Activated CD4-positive, alpha-beta memory T cell treated with anti-CD3 and anti-CD28 coated beads for 36 hours (primary cell): ENCODE data around the gene HYAL4. TPM values are rescaled to one million over a fixed set of nuclear protein-coding genes. Genes with fewer than 3 reads are reported as not detected.
"Not testable (repeated sequence)": the region's sequence is repeated elsewhere in the genome, so short reads cannot be mapped to it uniquely, and the experiment has no call there.

Experiments used
- CTCF ChIA-PET: fragments of 350-600 bp; sonication (Branson Sonifier 250); formaldehyde crosslinking; loops from one replicate; lab custom pipeline; 2021; ENCODE audit warnings: antibody characterized with exemption, inconsistent platforms; lab: Charles Lee
- POLR2A ChIA-PET: fragments of 350-600 bp; sonication (Branson Sonifier 250); formaldehyde crosslinking; loops from one replicate; lab custom pipeline; 2021; ENCODE audit warnings: antibody characterized with exemption; lab: Charles Lee
- DNase-seq: peaks from one replicate; pipeline ENCODE4 v3.0.0-alpha.2; 2020
- H3K27ac Mint-ChIP-seq: one replicate; pipeline ENCODE4 v1.8.0; 2021; ENCODE audit warnings: mixed read lengths
- H3K27me3 Mint-ChIP-seq: one replicate; pipeline ENCODE4 v1.8.0; 2021; ENCODE audit warnings: mixed read lengths
- H3K36me3 Mint-ChIP-seq: one replicate; pipeline ENCODE4 v1.8.0; 2021; ENCODE audit warnings: mixed read lengths
- H3K4me1 Mint-ChIP-seq: one replicate; pipeline ENCODE4 v1.8.0; 2021; ENCODE audit warnings: low read depth, mixed read lengths
- H3K4me3 Mint-ChIP-seq: one replicate; pipeline ENCODE4 v1.8.0; 2021; ENCODE audit warnings: mild to moderate bottlenecking, mixed read lengths
- H3K9me3 Mint-ChIP-seq: one replicate; pipeline ENCODE4 v1.8.0; 2021; ENCODE audit warnings: mixed read lengths
- intact Hi-C: fragments of 100-400 bp; cut with micrococcal nuclease; formaldehyde crosslinking; loops from one replicate; pipeline ENCODE4 v1.15.1; 2023
- total RNA-seq, 2 experiments: library from RNA; stranded (reverse); gene quantifications; one replicate each; pipeline ENCODE4 v1.2.3, GENCODE V29; 2021

Gene HYAL4
- total RNA-seq, 2 experiments from 2014 or later: 0.34 TPM; not detected in 1

- Mint-ChIP-seq H3K4me3 (no peak overlapping the region), H3K4me1 (no peaks in the 10 kb centered on the region), H3K27ac (no peak overlapping the region), H3K9me3 (no peaks in the 10 kb centered on the region), H3K27me3 (peaks cover 2% of the 10 kb centered on the region), H3K36me3 (no peaks in the 10 kb centered on the region)
- ChIA-PET POLR2A (interaction anchor here (0.7 kb wide), 1 partner anchor 48 kb away, joined by 4 read pairs; no protein-coding TSS in a partner anchor), CTCF (interaction anchor here (0.6 to 3.7 kb wide), 16 partner anchors 9 to 380 kb away, joined by 3 to 37 read pairs (median 6); no protein-coding TSS in a partner anchor)
- intact Hi-C loops: loop anchor here (2.0 kb wide), 3 partner anchors 75 to 377 kb away; no protein-coding TSS in a partner anchor
- peak; percentile 52 for DNase-seq
Measured at GRCh38 chr7:123871998-123872867, 27.3 kb downstream of the HYAL4 start.

GRCh38 chr7:123872908-123873307 lies 27.9 kb downstream of the HYAL4 start:
- Mint-ChIP-seq H3K27me3 (peaks cover 5% of the 10 kb centered on the region), H3K27ac (no peak overlapping the region), H3K36me3 (no peaks in the 10 kb centered on the region), H3K4me3 (no peak overlapping the region), H3K9me3 (no peaks in the 10 kb centered on the region), H3K4me1 (no peaks in the 10 kb centered on the region)
- no peak for DNase-seq
- ChIA-PET CTCF (interaction anchor here (0.7 to 3.7 kb wide), 11 partner anchors 49 to 380 kb away, joined by 3 to 37 read pairs (median 7); no protein-coding TSS in a partner anchor), POLR2A (interaction anchor here (0.7 kb wide), 1 partner anchor 49 kb away, joined by 4 read pairs; no protein-coding TSS in a partner anchor)
- intact Hi-C loops: loop anchor here (2.0 kb wide), 3 partner anchors 76 to 378 kb away; no protein-coding TSS in a partner anchor

- ChIA-PET CTCF (interaction anchor here (2.0 kb wide), 1 partner anchor 11 kb away, joined by 6 read pairs; no protein-coding TSS in a partner anchor), POLR2A (no interaction called here)
- Mint-ChIP-seq H3K27me3 (peaks cover 7% of the 10 kb centered on the region), H3K4me1 (no peaks in the 10 kb centered on the region), H3K4me3 (no peak overlapping the region), H3K9me3 (no peaks in the 10 kb centered on the region), H3K27ac (no peak overlapping the region), H3K36me3 (no peaks in the 10 kb centered on the region)
- intact Hi-C loops: no loop called here
- no peak for DNase-seq
Measured at GRCh38 chr7:123876557-123877256, 31.7 kb downstream of the HYAL4 start.

GRCh38 chr7:123879628-123880027 lies 34.7 kb downstream of the HYAL4 start:
- H3K36me3 Mint-ChIP-seq: no peaks in the 10 kb centered on the region
- no peak overlapping the region for H3K4me3 Mint-ChIP-seq
- H3K9me3 Mint-ChIP-seq: no peaks in the 10 kb centered on the region
- no peak for DNase-seq
- no peak overlapping the region for H3K27ac Mint-ChIP-seq
- ChIA-PET POLR2A (no interaction called here), CTCF (no interaction called here)
- no peaks in the 10 kb centered on the region for H3K4me1 Mint-ChIP-seq
- H3K27me3 Mint-ChIP-seq: peaks cover 7% of the 10 kb centered on the region
- intact Hi-C loops: no loop called here

GRCh38 chr7:123881300-123881699 lies 36.3 kb downstream of the HYAL4 start:
- Mint-ChIP-seq H3K9me3 (no peaks in the 10 kb centered on the region), H3K36me3 (no peaks in the 10 kb centered on the region), H3K27me3 (peaks cover 7% of the 10 kb centered on the region), H3K27ac (no peak overlapping the region), H3K4me1 (no peaks in the 10 kb centered on the region), H3K4me3 (no peak overlapping the region)
- ChIA-PET POLR2A (no interaction called here), CTCF (no interaction called here)
- intact Hi-C loops: no loop called here
- DNase-seq: no peak

GRCh38 chr7:123883154-123883553 lies 38.2 kb downstream of the HYAL4 start:
- H3K9me3 Mint-ChIP-seq: no peaks in the 10 kb centered on the region
- H3K27me3 Mint-ChIP-seq: peaks cover 2% of the 10 kb centered on the region
- ChIA-PET POLR2A (no interaction called here), CTCF (no interaction called here)
- no peaks in the 10 kb centered on the region for H3K36me3 Mint-ChIP-seq
- intact Hi-C loops: no loop called here
- no peak overlapping the region for H3K4me3 Mint-ChIP-seq
- no peaks in the 10 kb centered on the region for H3K4me1 Mint-ChIP-seq
- DNase-seq: no peak
- H3K27ac Mint-ChIP-seq: no peak overlapping the region

- no peaks in the 10 kb centered on the region for H3K4me1 Mint-ChIP-seq
- no peak for DNase-seq
- POLR2A ChIA-PET: no interaction called here
- peaks cover 6% of the 10 kb centered on the region for H3K9me3 Mint-ChIP-seq
- no peak overlapping the region for H3K4me3 Mint-ChIP-seq
- intact Hi-C loops: no loop called here
- peaks cover 7% of the 10 kb centered on the region for H3K27me3 Mint-ChIP-seq
- H3K27ac Mint-ChIP-seq: no peak overlapping the region
- CTCF ChIA-PET: no interaction called here
- no peaks in the 10 kb centered on the region for H3K36me3 Mint-ChIP-seq
Measured at GRCh38 chr7:123888192-123888591, 43.2 kb downstream of the HYAL4 start.

- H3K4me3 Mint-ChIP-seq, H3K9me3 Mint-ChIP-seq, H3K4me1 Mint-ChIP-seq, intact Hi-C loops, DNase-seq, H3K27ac Mint-ChIP-seq, CTCF ChIA-PET, H3K36me3 Mint-ChIP-seq, POLR2A ChIA-PET: not testable (repeated sequence)
- H3K27me3 Mint-ChIP-seq: peaks cover 11% of the 10 kb centered on the region
Measured at GRCh38 chr7:123894753-123895152, 49.8 kb downstream of the HYAL4 start.

GRCh38 chr7:123901101-123901500 lies 56.1 kb downstream of the HYAL4 start:
- no peak for DNase-seq
- intact Hi-C loops: no loop called here
- H3K27me3 Mint-ChIP-seq: peaks cover 3% of the 10 kb centered on the region
- no peaks in the 10 kb centered on the region for H3K36me3 Mint-ChIP-seq
- ChIA-PET POLR2A (no interaction called here), CTCF (no interaction called here)
- H3K27ac Mint-ChIP-seq: no peak overlapping the region
- H3K4me1 Mint-ChIP-seq: no peaks in the 10 kb centered on the region
- no peaks in the 10 kb centered on the region for H3K9me3 Mint-ChIP-seq
- no peak overlapping the region for H3K4me3 Mint-ChIP-seq

GRCh38 chr7:123905714-123906113 lies 60.7 kb downstream of the HYAL4 start:
- no peak for DNase-seq
- Mint-ChIP-seq H3K9me3 (no peaks in the 10 kb centered on the region), H3K4me1 (no peaks in the 10 kb centered on the region), H3K4me3 (no peak overlapping the region), H3K27me3 (no peaks in the 10 kb centered on the region), H3K36me3 (no peaks in the 10 kb centered on the region), H3K27ac (no peak overlapping the region)
- POLR2A ChIA-PET: no interaction called here
- CTCF ChIA-PET: no interaction called here
- intact Hi-C loops: no loop called here

GRCh38 chr7:123916240-123916724 lies 71.3 kb downstream of the HYAL4 start:
- intact Hi-C loops: no loop called here
- CTCF ChIA-PET: interaction anchor here (0.9 to 1.2 kb wide), 2 partner anchors 11 to 119 kb away, joined by 4 to 6 read pairs; no protein-coding TSS in a partner anchor
- POLR2A ChIA-PET: no interaction called here
- Mint-ChIP-seq H3K4me1 (no peaks in the 10 kb centered on the region), H3K4me3 (no peak overlapping the region), H3K27ac (no peak overlapping the region), H3K36me3 (no peaks in the 10 kb centered on the region), H3K9me3 (no peaks in the 10 kb centered on the region), H3K27me3 (peaks cover 2% of the 10 kb centered on the region)
- DNase-seq: no peak

- intact Hi-C loops: no loop called here
- POLR2A ChIA-PET: no interaction called here
- no peaks in the 10 kb centered on the region for H3K4me1 Mint-ChIP-seq
- DNase-seq: no peak
- no peaks in the 10 kb centered on the region for H3K9me3 Mint-ChIP-seq
- no peaks in the 10 kb centered on the region for H3K36me3 Mint-ChIP-seq
- no peak overlapping the region for H3K27ac Mint-ChIP-seq
- CTCF ChIA-PET: no interaction called here
- peaks cover 2% of the 10 kb centered on the region for H3K27me3 Mint-ChIP-seq
- no peak overlapping the region for H3K4me3 Mint-ChIP-seq
Measured at GRCh38 chr7:123917878-123918277, 72.9 kb downstream of the HYAL4 start.
